Osteocyte (in vitro differentiated cells): ENCODE data around the gene ABCC1. TPM values are rescaled to one million over a fixed set of nuclear protein-coding genes. Genes with fewer than 3 reads are reported as not detected.
A peak's percentile ranks its signal among the peaks of the same experiment; 100 is the strongest.

Source experiments
- DNase-seq: peaks from one replicate; pipeline ENCODE4 v3.0.0; 2021; ENCODE audit warnings: mixed read lengths; ENCODE audit not compliant: unreplicated experiment; ENCODE audit errors: extremely low spot score
- H3K27ac Mint-ChIP-seq: one replicate; pipeline ENCODE4 v1.8.0; 2021; ENCODE audit warnings: mild to moderate bottlenecking, mixed read lengths; ENCODE audit not compliant: unreplicated experiment
- H3K27me3 Mint-ChIP-seq: one replicate; pipeline ENCODE4 v1.8.0; 2021; ENCODE audit warnings: mixed read lengths; ENCODE audit not compliant: unreplicated experiment
- H3K36me3 Mint-ChIP-seq: one replicate; pipeline ENCODE4 v1.8.0; 2021; ENCODE audit warnings: mixed read lengths; ENCODE audit not compliant: unreplicated experiment
- H3K4me1 Mint-ChIP-seq: one replicate; pipeline ENCODE4 v1.8.0; 2021; ENCODE audit warnings: mixed read lengths; ENCODE audit not compliant: unreplicated experiment
- H3K4me3 Mint-ChIP-seq: one replicate; pipeline ENCODE4 v1.8.0; 2021; ENCODE audit warnings: mild to moderate bottlenecking, moderate library complexity, mixed read lengths; ENCODE audit not compliant: unreplicated experiment
- H3K9me3 Mint-ChIP-seq: one replicate; pipeline ENCODE4 v1.8.0; 2021; ENCODE audit warnings: mixed read lengths; ENCODE audit not compliant: unreplicated experiment
- total RNA-seq: library from RNA; stranded (reverse); gene quantifications from 2 replicates; pipeline ENCODE4 v1.2.1, GENCODE V29; 2021
- TF ChIP-seq, protein P1 (sequence below): fragments of 200-600 bp; sonication (generic); IDR thresholded peaks from 2 replicates; pipeline ENCODE4 v1.5.0; 2021; ENCODE audit warnings: antibody characterized with exemption, mild to moderate bottlenecking, moderate library complexity

Gene ABCC1
- total RNA-seq, 1 donor from 2014 or later, result 256 TPM

DNA sequence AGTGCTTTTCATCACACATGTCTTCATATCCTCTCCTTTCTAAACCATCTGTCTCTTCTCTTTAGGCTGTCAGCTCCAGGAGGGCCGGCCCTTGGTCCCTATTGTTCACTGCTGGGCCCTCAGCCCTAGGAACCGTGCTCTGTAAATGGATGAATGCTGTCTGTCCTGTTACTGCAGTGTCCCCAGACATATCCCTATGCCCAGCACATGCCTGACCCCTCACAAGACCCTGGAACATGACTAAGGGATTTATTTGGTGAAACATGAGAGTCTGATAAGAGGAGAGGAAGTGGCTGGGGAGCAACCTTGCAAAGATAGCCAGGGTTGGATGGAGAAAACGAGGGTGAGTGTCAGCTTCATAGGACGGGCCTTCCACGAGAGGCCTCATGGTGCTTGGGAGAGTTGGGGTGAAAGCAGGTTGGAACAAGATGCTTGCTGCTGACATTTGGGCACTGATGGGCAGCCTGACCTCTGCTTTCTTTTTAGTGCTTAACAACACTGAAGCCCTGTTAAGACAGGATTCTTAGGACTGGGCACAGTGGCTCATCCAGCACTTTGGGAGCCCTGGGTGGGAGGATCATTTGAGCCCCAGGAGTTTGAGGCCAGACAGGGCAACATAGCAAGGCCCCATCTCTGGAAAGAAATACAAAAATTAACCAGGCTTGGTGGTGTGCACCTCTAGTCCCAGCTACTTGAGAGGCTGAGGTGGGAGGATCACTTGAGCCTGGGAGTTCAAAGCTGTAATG, 39.0 kb downstream of the ABCC1 start:
- Mint-ChIP-seq H3K4me1 (peaks cover 88% of the 10 kb centered on the region), H3K36me3 (peaks cover 21% of the 10 kb centered on the region), H3K4me3 (peak overlapping the region; percentile 28), H3K27me3 (no peaks in the 10 kb centered on the region), H3K27ac (peak overlapping the region; percentile 95), H3K9me3 (no peaks in the 10 kb centered on the region)
- no peak for DNase-seq
- TF ChIP-seq, protein P1, sequence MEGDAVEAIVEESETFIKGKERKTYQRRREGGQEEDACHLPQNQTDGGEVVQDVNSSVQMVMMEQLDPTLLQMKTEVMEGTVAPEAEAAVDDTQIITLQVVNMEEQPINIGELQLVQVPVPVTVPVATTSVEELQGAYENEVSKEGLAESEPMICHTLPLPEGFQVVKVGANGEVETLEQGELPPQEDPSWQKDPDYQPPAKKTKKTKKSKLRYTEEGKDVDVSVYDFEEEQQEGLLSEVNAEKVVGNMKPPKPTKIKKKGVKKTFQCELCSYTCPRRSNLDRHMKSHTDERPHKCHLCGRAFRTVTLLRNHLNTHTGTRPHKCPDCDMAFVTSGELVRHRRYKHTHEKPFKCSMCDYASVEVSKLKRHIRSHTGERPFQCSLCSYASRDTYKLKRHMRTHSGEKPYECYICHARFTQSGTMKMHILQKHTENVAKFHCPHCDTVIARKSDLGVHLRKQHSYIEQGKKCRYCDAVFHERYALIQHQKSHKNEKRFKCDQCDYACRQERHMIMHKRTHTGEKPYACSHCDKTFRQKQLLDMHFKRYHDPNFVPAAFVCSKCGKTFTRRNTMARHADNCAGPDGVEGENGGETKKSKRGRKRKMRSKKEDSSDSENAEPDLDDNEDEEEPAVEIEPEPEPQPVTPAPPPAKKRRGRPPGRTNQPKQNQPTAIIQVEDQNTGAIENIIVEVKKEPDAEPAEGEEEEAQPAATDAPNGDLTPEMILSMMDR, result no peak

DNA sequence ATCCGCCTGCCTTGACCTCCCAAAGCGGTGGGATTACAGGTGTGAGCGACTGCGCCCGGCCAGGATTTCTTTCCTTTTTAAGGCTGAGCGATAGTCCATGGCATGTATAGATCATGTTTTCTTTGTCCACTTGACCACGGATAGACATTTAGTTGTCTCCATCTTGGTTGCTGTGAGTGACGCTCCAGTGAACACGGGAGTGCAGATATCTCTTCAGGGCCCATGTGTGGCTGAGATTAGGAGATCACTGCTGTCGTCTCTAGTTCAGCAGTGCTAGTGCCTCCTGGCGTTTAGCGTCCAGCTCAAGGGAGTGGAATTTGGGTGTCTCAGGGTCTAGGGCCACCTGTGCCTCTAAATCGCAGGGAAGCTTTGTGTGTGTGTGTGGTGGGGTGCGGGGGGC, 41.5 kb downstream of the ABCC1 start:
- peak overlapping the region; percentile 95 for H3K27ac Mint-ChIP-seq
- TF ChIP-seq, protein P1, result no peak
- peaks cover 94% of the 10 kb centered on the region for H3K4me1 Mint-ChIP-seq
- DNase-seq, result no peak
- H3K36me3 Mint-ChIP-seq, result peaks cover 23% of the 10 kb centered on the region
- H3K9me3 Mint-ChIP-seq, result no peaks in the 10 kb centered on the region
- peak overlapping the region; percentile 8 for H3K4me3 Mint-ChIP-seq
- no peaks in the 10 kb centered on the region for H3K27me3 Mint-ChIP-seq

DNA sequence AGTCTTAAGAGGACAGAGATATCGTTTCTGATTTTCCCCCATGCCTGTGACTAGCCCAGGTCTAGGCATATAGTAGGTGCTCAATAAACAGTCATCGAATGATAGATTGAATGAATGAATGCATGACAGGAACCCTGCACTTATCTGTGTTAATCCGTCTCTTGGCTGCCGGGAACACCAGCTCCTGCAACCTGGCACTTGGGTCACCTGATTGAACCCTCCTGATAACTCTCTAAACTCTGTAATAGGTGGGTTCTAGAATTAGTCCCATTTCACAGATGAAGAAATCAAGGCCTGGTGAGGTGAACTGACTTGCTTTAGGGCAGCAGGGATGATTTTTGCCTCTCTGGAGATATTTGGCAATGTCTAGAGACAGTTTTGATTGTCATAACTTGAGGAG, 43.7 kb downstream of the ABCC1 start:
- H3K4me1 Mint-ChIP-seq, result peaks cover 99% of the 10 kb centered on the region
- peak overlapping the region; percentile 80 for H3K27ac Mint-ChIP-seq
- H3K4me3 Mint-ChIP-seq, result no peak overlapping the region
- peaks cover 23% of the 10 kb centered on the region for H3K36me3 Mint-ChIP-seq
- DNase-seq, result no peak
- no peaks in the 10 kb centered on the region for H3K27me3 Mint-ChIP-seq
- no peaks in the 10 kb centered on the region for H3K9me3 Mint-ChIP-seq
- TF ChIP-seq, protein P1, result no peak

DNA sequence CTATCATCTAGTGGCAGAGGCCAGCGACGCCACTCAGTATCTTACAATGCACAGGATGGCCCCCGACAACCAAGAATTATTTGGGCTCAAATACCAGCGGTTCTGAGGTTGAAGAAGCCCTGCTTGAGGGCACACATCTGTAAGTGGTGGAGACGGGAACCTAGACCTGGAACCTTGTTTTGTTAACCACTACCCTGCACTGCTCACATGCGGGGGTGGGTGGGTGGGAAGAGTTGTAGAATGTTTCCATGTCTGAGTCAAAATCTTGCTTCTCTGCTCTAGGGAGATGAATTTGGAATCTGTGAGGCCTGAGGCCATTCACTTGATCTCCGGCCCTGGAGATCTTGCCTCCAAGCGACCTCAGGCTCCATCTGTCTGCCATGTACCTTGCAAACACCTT, 44.1 kb downstream of the ABCC1 start:
- Mint-ChIP-seq H3K4me1 (peaks cover 99% of the 10 kb centered on the region), H3K36me3 (peaks cover 21% of the 10 kb centered on the region), H3K9me3 (no peaks in the 10 kb centered on the region), H3K27me3 (no peaks in the 10 kb centered on the region), H3K27ac (peak overlapping the region; percentile 94), H3K4me3 (no peak overlapping the region)
- DNase-seq, result no peak
- TF ChIP-seq, protein P1, result no peak

DNA sequence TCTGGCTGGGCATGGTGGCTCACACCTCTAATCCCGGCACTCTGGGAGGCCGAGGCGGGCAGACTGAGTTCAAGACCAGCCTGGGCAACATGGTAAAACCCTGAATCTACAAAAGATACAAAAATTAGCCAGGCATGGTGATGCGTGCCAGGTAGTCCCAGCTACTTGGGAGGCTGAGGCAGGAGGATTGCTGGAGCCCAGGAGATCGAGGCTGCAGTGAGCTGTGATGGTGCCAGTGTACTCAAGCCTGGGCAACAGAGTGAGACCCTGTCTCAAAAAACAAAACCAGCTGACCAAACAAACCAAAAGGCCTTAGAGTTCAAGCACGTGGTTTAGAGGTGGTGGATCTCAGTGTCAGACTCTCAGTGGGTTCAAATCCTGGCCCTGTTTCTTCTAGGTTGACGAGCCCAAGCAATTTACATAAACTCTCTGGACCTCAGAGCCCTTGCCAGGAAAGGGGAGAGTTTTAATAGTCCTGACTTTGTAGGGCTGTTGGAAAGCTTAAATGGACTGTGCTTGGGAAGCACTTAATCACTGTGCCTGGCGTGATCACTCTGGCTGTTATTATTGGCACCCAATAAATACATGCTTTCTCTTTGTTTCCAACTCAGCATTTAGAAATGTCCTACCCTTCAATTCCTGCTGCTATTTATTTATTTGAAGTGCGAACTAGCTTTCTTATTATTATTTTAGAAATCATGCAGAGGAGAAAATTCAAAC, 44.7 kb downstream of the ABCC1 start:
- H3K9me3 Mint-ChIP-seq, result no peaks in the 10 kb centered on the region
- H3K4me1 Mint-ChIP-seq, result peaks cover 96% of the 10 kb centered on the region
- H3K4me3 Mint-ChIP-seq, result peak overlapping the region; percentile 10
- peak overlapping the region; percentile 94 for H3K27ac Mint-ChIP-seq
- TF ChIP-seq, protein P1, result no peak
- H3K36me3 Mint-ChIP-seq, result peaks cover 21% of the 10 kb centered on the region
- H3K27me3 Mint-ChIP-seq, result no peaks in the 10 kb centered on the region
- DNase-seq, result no peak
